ENCODE data around the gene MINDY3.

DNA sequence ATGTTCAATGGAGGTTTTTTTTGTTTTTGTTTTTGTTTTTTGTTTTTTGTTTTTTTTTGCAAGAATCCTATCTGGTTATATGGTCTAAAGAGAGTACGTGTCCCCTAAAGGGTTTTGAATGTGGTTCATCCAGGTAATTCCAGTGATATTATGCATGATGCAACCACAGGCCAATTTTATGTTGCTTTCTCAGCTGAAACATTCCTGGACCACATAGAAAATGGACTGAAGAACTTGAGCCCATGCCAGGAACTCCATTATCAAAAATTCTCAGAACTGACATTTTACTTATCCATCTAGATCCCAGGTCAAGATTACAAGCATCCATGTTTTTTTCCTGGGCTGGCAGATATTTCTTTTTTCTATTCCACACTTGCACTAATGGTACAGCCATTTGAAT is 11.5 kb upstream of the MINDY3 start:
- TF ChIP-seq POLR2A (IDR thresholded peaks at IDR 0.05), result no peak
- TF ChIP-seq, protein P1, sequence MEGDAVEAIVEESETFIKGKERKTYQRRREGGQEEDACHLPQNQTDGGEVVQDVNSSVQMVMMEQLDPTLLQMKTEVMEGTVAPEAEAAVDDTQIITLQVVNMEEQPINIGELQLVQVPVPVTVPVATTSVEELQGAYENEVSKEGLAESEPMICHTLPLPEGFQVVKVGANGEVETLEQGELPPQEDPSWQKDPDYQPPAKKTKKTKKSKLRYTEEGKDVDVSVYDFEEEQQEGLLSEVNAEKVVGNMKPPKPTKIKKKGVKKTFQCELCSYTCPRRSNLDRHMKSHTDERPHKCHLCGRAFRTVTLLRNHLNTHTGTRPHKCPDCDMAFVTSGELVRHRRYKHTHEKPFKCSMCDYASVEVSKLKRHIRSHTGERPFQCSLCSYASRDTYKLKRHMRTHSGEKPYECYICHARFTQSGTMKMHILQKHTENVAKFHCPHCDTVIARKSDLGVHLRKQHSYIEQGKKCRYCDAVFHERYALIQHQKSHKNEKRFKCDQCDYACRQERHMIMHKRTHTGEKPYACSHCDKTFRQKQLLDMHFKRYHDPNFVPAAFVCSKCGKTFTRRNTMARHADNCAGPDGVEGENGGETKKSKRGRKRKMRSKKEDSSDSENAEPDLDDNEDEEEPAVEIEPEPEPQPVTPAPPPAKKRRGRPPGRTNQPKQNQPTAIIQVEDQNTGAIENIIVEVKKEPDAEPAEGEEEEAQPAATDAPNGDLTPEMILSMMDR (IDR thresholded peaks at IDR 0.05), result no peak
